H1 (cell line): ENCODE data around the gene PALD1. TPM values are rescaled to one million over a fixed set of nuclear protein-coding genes. Genes with fewer than 3 reads are reported as not detected.

ENCODE experiments used
- CTCF ChIA-PET: fragments of 300-600 bp; sonication (Branson Sonifier 250); formaldehyde crosslinking; loops from one replicate; lab custom pipeline; 2021; ENCODE audit not compliant: partially characterized antibody; lab: Charles Lee
- POLR2A ChIA-PET: fragments of 300-600 bp; sonication (Branson Sonifier 250); formaldehyde crosslinking; loops from one replicate; lab custom pipeline; 2021; ENCODE audit warnings: inconsistent platforms; ENCODE audit not compliant: partially characterized antibody; lab: Charles Lee
- DNase-seq, 2 experiments: peaks; one replicate each; pipeline versions ENCODE4 v3.0.0 to v3.0.0-alpha.2; 2010 to 2022; ENCODE audit warnings: low spot score in 2 of 2, low read depth in 1 of 2, mixed read lengths in 1 of 2
- FAIRE-seq: peaks from 2 replicates; lab custom pipeline; 2011; peaks lifted over from hg19 to GRCh38; lab: Jason Lieb, UNC
- H2AFZ ChIP-seq: 2 replicates; pipeline ENCODE4 v1.8.1; 2012; ENCODE audit warnings: low read length, inconsistent platforms
- H2AK5ac ChIP-seq: 2 replicates; pipeline ENCODE4 v1.6.1; 2013; ENCODE audit warnings: low read depth, low read length
- H2BK120ac ChIP-seq: replicated peaks from 2 replicates; pipeline ENCODE3; 2013; ENCODE audit warnings: low read depth, low read length, inconsistent platforms
- H2BK12ac ChIP-seq: 2 replicates; pipeline ENCODE4 v1.6.1; 2013; ENCODE audit warnings: low read depth, low read length
- H2BK15ac ChIP-seq: 2 replicates; pipeline ENCODE4 v1.6.1; 2013; ENCODE audit warnings: low read length
- H2BK20ac ChIP-seq: 2 replicates; pipeline ENCODE4 v1.6.1; 2013; ENCODE audit warnings: low read length
- H2BK5ac ChIP-seq: 2 replicates; pipeline ENCODE4 v1.6.1; 2013; ENCODE audit warnings: low read depth, low read length
- H3K14ac ChIP-seq: 2 replicates; pipeline ENCODE4 v1.6.1; 2013; ENCODE audit warnings: inconsistent platforms; ENCODE audit not compliant: insufficient read length
- H3K18ac ChIP-seq: 2 replicates; pipeline ENCODE4 v1.6.1; 2013; ENCODE audit warnings: low read length; ENCODE audit errors: extremely low read depth
- H3K23ac ChIP-seq: 2 replicates; pipeline ENCODE4 v1.6.1; 2013; ENCODE audit warnings: inconsistent platforms; ENCODE audit not compliant: insufficient read length
- H3K23me2 ChIP-seq: 2 replicates; pipeline ENCODE4 v1.6.1; 2013; ENCODE audit warnings: low read depth, low read length
- H3K27ac ChIP-seq: 2 replicates; pipeline ENCODE4 v1.6.1; 2011; ENCODE audit warnings: low read depth, low read length, inconsistent platforms
- H3K27me3 ChIP-seq, 4 experiments: replicated peaks in 1 of 4; 1 replicate in 1 of 4; 2 replicates in 3 of 4; pipeline versions ENCODE4 v1.6.1 to v1.8.1; 2011 to 2013; ENCODE audit warnings: low read length in 3 of 4, mild to moderate bottlenecking in 3 of 4, inconsistent platforms in 2 of 4, mixed read lengths in 2 of 4, moderate library complexity in 1 of 4; ENCODE audit not compliant: control insufficient read depth in 3 of 4, insufficient read depth in 3 of 4; ENCODE audit errors: extremely low read depth in 1 of 4
- H3K36me3 ChIP-seq, 4 experiments: 2 replicates each; pipeline versions ENCODE4 v1.6.1 to v1.8.1; 2011 to 2013; ENCODE audit warnings: mild to moderate bottlenecking in 4 of 4, low read length in 3 of 4, moderate library complexity in 2 of 4, control low read depth in 1 of 4, inconsistent platforms in 1 of 4; ENCODE audit not compliant: insufficient read depth in 4 of 4, control insufficient read depth in 2 of 4
- H3K4ac ChIP-seq: replicated peaks from 2 replicates; pipeline ENCODE3; 2013; ENCODE audit warnings: low read length, low read depth, mixed read lengths, inconsistent platforms; ENCODE audit not compliant: insufficient read length
- H3K4me1 ChIP-seq, 4 experiments: replicated peaks in 1 of 4; 1 replicate in 1 of 4; 2 replicates in 3 of 4; pipeline versions ENCODE4 v1.6.1 to v1.8.1; 2011 to 2013; ENCODE audit warnings: low read length in 3 of 4, inconsistent platforms in 2 of 4, mixed read lengths in 1 of 4; ENCODE audit not compliant: insufficient read depth in 4 of 4, control insufficient read depth in 3 of 4
- H3K4me2 ChIP-seq, 2 experiments: 2 replicates each; pipeline versions ENCODE4 v1.6.1 to v1.8.1; 2011 to 2013; ENCODE audit warnings: low read depth in 2 of 2, low read length in 2 of 2, control low read depth in 1 of 2, inconsistent platforms in 1 of 2, mild to moderate bottlenecking in 1 of 2; ENCODE audit not compliant: insufficient read depth in 1 of 2
- H3K4me3 ChIP-seq, 4 experiments: fragments of 200-600, 300-600 bp in 1 of 4; sonication (generic), shearing (Covaris generic), sonication (Bioruptor Twin) in 1 of 4; 2 replicates each; pipeline versions ENCODE4 v1.5.1 to v1.8.1; 2011 to 2016; ENCODE audit warnings: low read length in 4 of 4, low read depth in 3 of 4, control low read depth in 2 of 4, inconsistent platforms in 2 of 4, mild to moderate bottlenecking in 2 of 4, mixed read lengths in 1 of 4, moderate library complexity in 1 of 4; ENCODE audit not compliant: insufficient read depth in 2 of 4; ENCODE audit errors: extremely low read depth in 1 of 4
- H3K56ac ChIP-seq: replicated peaks from 2 replicates; pipeline ENCODE3; 2013; ENCODE audit warnings: low read depth, mild to moderate bottlenecking, mixed read lengths, low read length, inconsistent platforms; ENCODE audit not compliant: insufficient read length
- H3K79me1 ChIP-seq: 2 replicates; pipeline ENCODE4 v1.6.1; 2013; ENCODE audit warnings: low read depth, low read length, control low read depth
- H3K79me2 ChIP-seq, 2 experiments: 2 replicates each; pipeline versions ENCODE4 v1.6.1 to v1.8.1; 2012 to 2013; ENCODE audit warnings: low read length in 2 of 2, mild to moderate bottlenecking in 2 of 2, inconsistent platforms in 1 of 2; ENCODE audit not compliant: insufficient read depth in 2 of 2, control insufficient read depth in 1 of 2
- H3K9ac ChIP-seq, 4 experiments: replicated peaks in 1 of 4; 1 replicate in 1 of 4; 2 replicates in 3 of 4; pipeline versions ENCODE4 v1.6.1 to v1.8.1; 2011 to 2013; ENCODE audit warnings: low read depth in 3 of 4, low read length in 3 of 4, control low read depth in 2 of 4, mild to moderate bottlenecking in 2 of 4, moderate library complexity in 2 of 4, inconsistent platforms in 1 of 4; ENCODE audit errors: extremely low read depth in 1 of 4
- H3K9me3 ChIP-seq, 2 experiments: 2 replicates each; pipeline versions ENCODE4 v1.6.1 to v1.8.1; 2012 to 2013; ENCODE audit warnings: mild to moderate bottlenecking in 2 of 2, moderate library complexity in 2 of 2, control low read depth in 1 of 2, inconsistent platforms in 1 of 2, low read depth in 1 of 2, low read length in 1 of 2, mixed read lengths in 1 of 2; ENCODE audit not compliant: insufficient read depth in 2 of 2
- H4K20me1 ChIP-seq, 2 experiments: replicated peaks in 1 of 2; 2 replicates each; pipeline versions ENCODE3 to v1.8.1; 2011 to 2013; ENCODE audit warnings: inconsistent platforms in 2 of 2, low read length in 2 of 2, mild to moderate bottlenecking in 1 of 2; ENCODE audit not compliant: insufficient read depth in 2 of 2, control insufficient read depth in 1 of 2
- H4K5ac ChIP-seq: 2 replicates; pipeline ENCODE4 v1.6.1; 2013; ENCODE audit warnings: low read length, low read depth, mixed read lengths, inconsistent platforms; ENCODE audit not compliant: insufficient read length
- H4K8ac ChIP-seq: 2 replicates; pipeline ENCODE4 v1.8.0; 2013; ENCODE audit warnings: mild to moderate bottlenecking, moderate library complexity, low read length, inconsistent platforms; ENCODE audit not compliant: insufficient read depth; ENCODE audit errors: extremely low read depth
- H4K91ac ChIP-seq: replicated peaks from 2 replicates; pipeline ENCODE3; 2013; ENCODE audit warnings: low read length, mixed read lengths, inconsistent platforms; ENCODE audit not compliant: insufficient read length
- WGBS, 2 experiments: shearing (Covaris generic) in 1 of 2; methylation state at CpG; one replicate each; pipeline versions ENCODE4 v1.1.6 to v1.1.7; 2013 to 2015; ENCODE audit warnings: low lambda C conversion rate in 2 of 2, mixed read lengths in 2 of 2, inconsistent platforms in 1 of 2, low coverage in 1 of 2, missing lambda C conversion rate in 1 of 2; ENCODE audit not compliant: insufficient replicate concordance in 2 of 2, insufficient coverage in 1 of 2, insufficient read length in 1 of 2; ENCODE audit errors: extremely low coverage in 1 of 2, missing lambda C conversion rate in 1 of 2; 5-methylcytosine and 5-hydroxymethylcytosine counted together
- polyA plus RNA-seq, 7 experiments: library from polyadenylated mRNA; depleted of rRNA in 3 of 7; stranded (reverse) in 5 of 7; unstranded in 2 of 7; fragments of >200 nt in 5 of 7; fragments of 200-250 nt in 2 of 7; gene quantifications; 1 replicate in 5 of 7; 2 replicates in 1 of 7; 4 replicates in 1 of 7; pipeline versions ENCODE4 v1.2.1 to v1.2.3, GENCODE V29; 2011 to 2013; ENCODE audit warnings: missing spikeins in 2 of 7, mixed read lengths in 2 of 7
- total RNA-seq: library from RNA; stranded (reverse); fragmentation: NEBNext Ultra II Directional; extraction: Animal tissue kit (Norgen Biotek cat#: 25700); gene quantifications from 2 replicates; pipeline ENCODE4 v1.2.1, GENCODE V29; 2021
- TF ChIP-seq, protein P1 (sequence below): IDR thresholded peaks from 2 replicates; pipeline ENCODE4 v1.6.1; 2012; ENCODE audit warnings: inconsistent platforms

PALD1 gene
- total and polyA plus RNA-seq, 2 of the 8 experiments (the other 6 are each of a cell fraction or from before 2014, with no cell fraction given), result 13.3 to 32.8 TPM

DNA sequence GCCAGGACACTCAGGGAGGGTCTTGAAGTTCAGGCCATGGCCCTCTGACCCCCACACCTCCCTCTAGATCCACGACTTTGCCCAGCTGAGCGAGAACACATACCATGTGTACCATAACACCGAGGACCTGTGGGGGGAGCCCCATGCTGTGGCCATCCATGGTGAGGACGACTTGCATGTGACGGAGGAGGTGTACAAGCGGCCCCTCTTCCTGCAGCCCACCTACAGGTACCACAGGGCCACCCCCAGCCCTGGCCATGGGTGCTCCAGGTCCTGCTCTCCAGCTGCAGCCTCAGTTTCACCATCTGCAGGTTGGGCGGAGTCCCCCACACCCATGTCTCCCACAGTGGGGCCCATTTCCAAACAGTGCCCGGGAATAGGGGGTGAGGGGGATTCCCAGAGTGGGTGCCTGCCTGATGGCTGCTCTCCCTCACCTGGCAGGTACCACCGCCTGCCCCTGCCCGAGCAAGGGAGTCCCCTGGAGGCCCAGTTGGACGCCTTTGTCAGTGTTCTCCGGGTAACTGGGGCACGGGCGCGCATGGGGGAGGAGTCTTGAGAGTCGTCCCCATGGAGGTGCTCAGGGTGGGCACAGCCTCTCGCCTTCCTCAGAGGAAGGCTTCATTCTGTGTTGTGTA, 54.1 kb downstream of the PALD1 start:
- Histone ChIP-seq H2BK5ac (no peak overlapping the region), H3K18ac (no peak overlapping the region), H3K4me3 (no peak overlapping the region), H3K4ac (no peak overlapping the region), H2AFZ (no peak overlapping the region), H3K23me2 (no peaks in the 10 kb centered on the region), H4K91ac (no peak overlapping the region), H3K14ac (no peak overlapping the region), H3K23ac (no peak overlapping the region), H2BK120ac (no peak overlapping the region), H2BK15ac (no peak overlapping the region), H3K9ac (no peak overlapping the region), H2AK5ac (no peak overlapping the region), H3K4me1 (peaks cover 3 to 5% (median 5%) of the 10 kb centered on the region in 4 experiments; a peak in 4 of 7 replicates), H3K79me1 (no peaks in the 10 kb centered on the region), H3K4me2 (no peak overlapping the region), H3K9me3 (no peaks in the 10 kb centered on the region), H3K56ac (no peak overlapping the region), H2BK12ac (no peak overlapping the region), H4K8ac (no peak overlapping the region), H3K27ac (no peak overlapping the region), H2BK20ac (no peak overlapping the region), H3K27me3 (no peaks in the 10 kb centered on the region), H4K5ac (no peak overlapping the region), H3K79me2 (no peaks in the 10 kb centered on the region), H3K36me3 (no peaks in the 10 kb centered on the region; a peak in 1 of 8 replicates), H4K20me1 (peaks cover 0 to 7% of the 10 kb centered on the region in 2 experiments)
- ChIA-PET POLR2A (no interaction called here), CTCF (interaction anchor here (1.0 to 26.8 kb wide), 5 partner anchors 8 to 67 kb away, joined by 3 to 908 read pairs (median 5); partner anchors contain the start of gene PALD1)
- TF ChIP-seq, protein P1, sequence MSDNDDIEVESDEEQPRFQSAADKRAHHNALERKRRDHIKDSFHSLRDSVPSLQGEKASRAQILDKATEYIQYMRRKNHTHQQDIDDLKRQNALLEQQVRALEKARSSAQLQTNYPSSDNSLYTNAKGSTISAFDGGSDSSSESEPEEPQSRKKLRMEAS, result no peak
- 98% methylated on average over 14 of the region's 17 CpGs; no CpG with 5 or more reads in 1 of the 2 experiments for WGBS, 2 experiments
- DNase-seq (no peak), FAIRE-seq (no peak)
